Mesendoderm (in vitro differentiated cells): Measurements from ENCODE around the gene NANS.
"Not testable (repeated sequence)": the region's sequence is repeated elsewhere in the genome, so short reads cannot be mapped to it uniquely, and the experiment has no call there.

Experiments used
- DNase-seq: peaks from one replicate; pipeline ENCODE4 v3.0.0; 2013
- H2AK5ac ChIP-seq: 2 replicates; pipeline ENCODE4 v1.6.1; 2013; ENCODE audit warnings: low read length, inconsistent platforms
- H2BK120ac ChIP-seq: 2 replicates; pipeline ENCODE4 v1.6.1; 2013; ENCODE audit warnings: low read depth, mild to moderate bottlenecking, low read length, moderate library complexity, mixed read lengths
- H2BK15ac ChIP-seq: replicated peaks from 2 replicates; pipeline ENCODE4 v1.6.1; 2013; ENCODE audit warnings: low read depth, mild to moderate bottlenecking, moderate library complexity
- H2BK5ac ChIP-seq: 2 replicates; pipeline ENCODE4 v1.6.1; 2013; ENCODE audit warnings: low read length, inconsistent platforms
- H3K18ac ChIP-seq: 2 replicates; pipeline ENCODE4 v1.6.1; 2013; ENCODE audit warnings: mild to moderate bottlenecking, low read length, mixed read lengths
- H3K23ac ChIP-seq: one replicate; pipeline ENCODE4 v1.6.1; 2013; ENCODE audit warnings: low read length
- H3K27ac ChIP-seq: 2 replicates; pipeline ENCODE4 v1.5.1; 2013; ENCODE audit warnings: low read depth, mild to moderate bottlenecking, inconsistent platforms, low read length, moderate library complexity
- H3K27me3 ChIP-seq: 2 replicates; pipeline ENCODE4 v1.6.1; 2013; ENCODE audit warnings: low read length, control low read depth, mild to moderate bottlenecking, inconsistent platforms; ENCODE audit not compliant: insufficient read depth, poor library complexity
- H3K36me3 ChIP-seq: 2 replicates; pipeline ENCODE4 v1.6.1; 2013; ENCODE audit warnings: low read length, inconsistent platforms; ENCODE audit not compliant: control insufficient read depth, insufficient read depth
- H3K4ac ChIP-seq: one replicate; pipeline ENCODE4 v1.6.1; 2013; ENCODE audit warnings: low read depth, mild to moderate bottlenecking, low read length, moderate library complexity
- H3K4me1 ChIP-seq: 2 replicates; pipeline ENCODE4 v1.6.1; 2013; ENCODE audit warnings: low read depth, low read length, inconsistent platforms; ENCODE audit not compliant: control insufficient read depth
- H3K4me2 ChIP-seq: 2 replicates; pipeline ENCODE4 v1.6.1; 2013; ENCODE audit warnings: low read length
- H3K4me3 ChIP-seq: 2 replicates; pipeline ENCODE4 v1.5.1; 2013; ENCODE audit warnings: mild to moderate bottlenecking, low read length
- H3K56ac ChIP-seq: one replicate; pipeline ENCODE4 v1.6.1; 2013; ENCODE audit warnings: low read length
- H3K79me1 ChIP-seq: 2 replicates; pipeline ENCODE4 v1.6.1; 2013; ENCODE audit warnings: low read length, inconsistent platforms
- H3K79me2 ChIP-seq: 2 replicates; pipeline ENCODE4 v1.6.1; 2013; ENCODE audit warnings: mild to moderate bottlenecking, low read length; ENCODE audit not compliant: control insufficient read depth, insufficient read depth
- H3K9ac ChIP-seq: 2 replicates; pipeline ENCODE4 v1.6.1; 2013; ENCODE audit warnings: low read length, inconsistent platforms
- H4K5ac ChIP-seq: one replicate; pipeline ENCODE4 v1.6.1; 2013; ENCODE audit warnings: low read length
- H4K8ac ChIP-seq: one replicate; pipeline ENCODE4 v1.6.1; 2013; ENCODE audit warnings: low read depth, mild to moderate bottlenecking, control low read depth, low read length, moderate library complexity
- WGBS: extraction: QIAGEN DNeasy Blood & Tissue Kit; methylation state at CpG from one replicate; pipeline ENCODE4 v1.1.7; 2013; ENCODE audit warnings: low lambda C conversion rate, missing lambda C conversion rate; ENCODE audit not compliant: insufficient coverage; ENCODE audit errors: extremely low coverage; 5-methylcytosine and 5-hydroxymethylcytosine counted together

The NANS gene

DNA sequence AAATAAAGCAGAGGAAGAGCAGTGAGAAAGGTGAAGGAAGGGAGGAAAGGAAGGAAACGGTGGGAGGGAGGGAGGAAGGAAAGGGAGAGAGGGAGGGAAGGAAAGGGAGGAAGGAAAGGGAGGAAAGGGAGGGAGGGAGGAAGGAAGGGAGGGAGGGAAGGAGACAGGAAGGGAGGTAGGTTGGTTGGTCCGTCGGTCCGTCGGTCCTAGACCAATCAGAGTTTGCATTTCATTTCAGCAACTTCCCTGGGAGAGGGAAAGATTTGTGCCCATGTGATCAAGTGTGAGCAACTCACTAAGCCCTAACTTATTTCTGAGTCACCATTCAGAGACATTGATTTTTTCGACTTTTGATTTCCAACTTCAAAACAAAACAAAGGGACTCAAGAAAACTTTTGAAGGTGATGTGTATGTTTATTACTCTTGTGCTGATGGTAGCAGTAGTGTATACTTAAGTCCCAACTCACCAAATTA, 18.8 kb downstream of the NANS start:
- Histone ChIP-seq H3K79me1 (no peaks in the 10 kb centered on the region), H3K4me2 (no peak overlapping the region), H4K5ac (no peak overlapping the region), H2BK120ac (no peak overlapping the region), H3K79me2 (no peaks in the 10 kb centered on the region), H3K27me3 (no peaks in the 10 kb centered on the region), H3K36me3 (no peaks in the 10 kb centered on the region), H3K4ac (no peak overlapping the region), H3K23ac (no peak overlapping the region), H3K27ac (no peak overlapping the region), H3K9ac (no peak overlapping the region), H3K4me3 (no peak overlapping the region), H3K18ac (no peak overlapping the region), H3K4me1 (no peaks in the 10 kb centered on the region), H4K8ac (no peak overlapping the region), H2BK15ac (no peak overlapping the region), H2AK5ac (no peak overlapping the region), H2BK5ac (no peak overlapping the region), H3K56ac (peak overlapping the region; percentile 56)
- peak; percentile 49 for DNase-seq
- WGBS: 100% methylated on average over 1 of the region's 6 CpGs

DNA sequence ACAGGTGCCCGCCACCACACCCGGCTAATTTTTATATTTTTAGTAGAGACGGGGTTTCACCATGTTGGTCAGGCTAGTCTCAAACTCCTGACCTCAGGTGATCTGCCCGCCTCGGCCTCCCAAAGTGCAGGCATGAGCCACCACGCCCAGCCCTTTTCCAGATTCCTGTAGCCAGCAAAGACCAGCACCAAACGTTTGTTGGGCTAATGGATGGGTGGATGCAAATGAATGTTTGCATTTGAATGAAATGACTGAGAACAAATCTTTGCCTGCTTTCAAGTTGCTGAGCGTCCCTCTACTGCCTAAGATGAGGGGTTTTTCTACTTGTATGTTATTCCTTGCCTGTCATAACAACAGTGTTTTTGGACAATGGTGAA, 20.0 kb downstream of the NANS start:
- H3K4me1 ChIP-seq, H3K79me1 ChIP-seq, H3K27me3 ChIP-seq, H3K27ac ChIP-seq, H3K4me2 ChIP-seq, H2BK15ac ChIP-seq, H4K5ac ChIP-seq, H2BK5ac ChIP-seq, H3K79me2 ChIP-seq, H3K18ac ChIP-seq, H3K23ac ChIP-seq, H4K8ac ChIP-seq, H3K36me3 ChIP-seq, H3K4me3 ChIP-seq, H2AK5ac ChIP-seq, H3K56ac ChIP-seq, H3K9ac ChIP-seq, DNase-seq, H2BK120ac ChIP-seq, H3K4ac ChIP-seq: not testable (repeated sequence)
- no CpG with 5 or more reads among the region's 8 CpGs for WGBS

DNA sequence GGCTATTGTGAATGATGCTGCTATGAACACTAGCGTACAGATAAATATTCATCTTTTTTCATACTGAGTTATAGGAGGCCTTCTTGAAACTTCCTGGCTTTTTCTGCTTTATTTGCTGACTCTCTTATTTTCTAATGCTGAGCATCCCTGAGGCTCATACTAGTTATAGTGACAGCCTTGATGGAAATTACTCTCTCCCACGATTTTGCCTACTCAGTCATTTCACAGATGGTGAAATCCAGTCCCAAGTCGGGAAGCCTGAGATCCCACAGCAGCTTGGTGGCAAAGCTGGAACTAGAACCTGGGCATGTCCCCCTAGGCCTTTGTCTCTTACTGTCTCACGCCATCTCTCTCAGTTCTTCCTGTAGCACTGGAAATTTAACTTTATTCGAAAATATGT, 22.4 kb downstream of the NANS start:
- Histone ChIP-seq H3K4me2 (no peak overlapping the region), H3K36me3 (peaks cover 8% of the 10 kb centered on the region), H2AK5ac (no peak overlapping the region), H3K79me1 (no peaks in the 10 kb centered on the region), H3K18ac (no peak overlapping the region), H4K8ac (no peak overlapping the region), H3K4me1 (no peaks in the 10 kb centered on the region), H4K5ac (no peak overlapping the region), H3K9ac (no peak overlapping the region), H2BK15ac (no peak overlapping the region), H3K4ac (no peak overlapping the region), H3K27ac (no peak overlapping the region), H3K23ac (no peak overlapping the region), H3K79me2 (no peaks in the 10 kb centered on the region), H3K27me3 (no peaks in the 10 kb centered on the region), H3K4me3 (no peak overlapping the region), H2BK5ac (no peak overlapping the region), H2BK120ac (no peak overlapping the region), H3K56ac (no peak overlapping the region)
- no peak for DNase-seq
- WGBS: no CpG with 5 or more reads among the region's 5 CpGs

DNA sequence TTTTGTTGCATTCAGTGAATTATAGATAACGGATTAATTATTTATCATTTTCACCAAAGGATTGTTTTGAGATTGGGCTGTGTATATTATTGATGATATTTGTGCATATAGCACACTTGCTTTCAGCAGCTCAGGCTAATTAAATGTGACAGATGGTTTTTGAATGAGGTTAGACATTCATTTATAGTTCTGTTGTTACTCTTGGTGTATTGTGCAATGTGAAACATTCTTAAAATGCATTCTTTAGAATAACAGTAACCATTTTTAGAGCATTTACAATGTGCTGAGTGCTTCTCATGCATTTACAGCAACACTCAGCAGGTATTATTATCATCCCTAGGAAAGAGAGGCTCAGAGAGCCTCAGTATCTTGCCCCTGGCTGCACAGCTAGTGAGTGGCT, 23.8 kb downstream of the NANS start:
- Histone ChIP-seq H3K36me3 (peaks cover 8% of the 10 kb centered on the region), H3K18ac (no peak overlapping the region), H3K4me1 (no peaks in the 10 kb centered on the region), H3K79me1 (no peaks in the 10 kb centered on the region), H2BK5ac (no peak overlapping the region), H3K27ac (no peak overlapping the region), H3K79me2 (no peaks in the 10 kb centered on the region), H4K8ac (no peak overlapping the region), H2BK120ac (no peak overlapping the region), H3K23ac (no peak overlapping the region), H2BK15ac (no peak overlapping the region), H3K56ac (no peak overlapping the region), H3K27me3 (no peaks in the 10 kb centered on the region), H3K4me2 (no peak overlapping the region), H2AK5ac (no peak overlapping the region), H3K4ac (no peak overlapping the region), H3K4me3 (no peak overlapping the region), H4K5ac (no peak overlapping the region), H3K9ac (no peak overlapping the region)
- 100% methylated on average over 1 of the region's 1 CpG for WGBS
- no peak for DNase-seq

DNA sequence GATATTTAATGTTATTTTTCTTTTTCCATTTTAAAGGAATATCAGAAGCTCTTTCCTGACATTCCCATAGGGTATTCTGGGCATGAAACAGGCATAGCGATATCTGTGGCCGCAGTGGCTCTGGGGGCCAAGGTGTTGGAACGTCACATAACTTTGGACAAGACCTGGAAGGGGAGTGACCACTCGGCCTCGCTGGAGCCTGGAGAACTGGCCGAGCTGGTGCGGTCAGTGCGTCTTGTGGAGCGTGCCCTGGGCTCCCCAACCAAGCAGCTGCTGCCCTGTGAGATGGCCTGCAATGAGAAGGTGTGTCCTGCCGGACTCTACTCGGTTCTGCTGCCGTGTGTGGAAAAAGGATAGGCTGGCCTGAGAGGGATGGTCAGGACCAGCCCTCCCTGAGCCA, 24.2 kb downstream of the NANS start:
- Histone ChIP-seq H3K4ac (no peak overlapping the region), H3K36me3 (peaks cover 8% of the 10 kb centered on the region), H3K18ac (no peak overlapping the region), H2BK5ac (no peak overlapping the region), H4K8ac (no peak overlapping the region), H3K4me3 (no peak overlapping the region), H3K79me1 (no peaks in the 10 kb centered on the region), H3K27ac (no peak overlapping the region), H3K4me1 (no peaks in the 10 kb centered on the region), H3K4me2 (no peak overlapping the region), H3K9ac (no peak overlapping the region), H2BK15ac (no peak overlapping the region), H2AK5ac (no peak overlapping the region), H3K56ac (no peak overlapping the region), H3K79me2 (no peaks in the 10 kb centered on the region), H3K27me3 (no peaks in the 10 kb centered on the region), H2BK120ac (no peak overlapping the region), H4K5ac (no peak overlapping the region), H3K23ac (no peak overlapping the region)
- no peak for DNase-seq
- no CpG with 5 or more reads among the region's 12 CpGs for WGBS

DNA sequence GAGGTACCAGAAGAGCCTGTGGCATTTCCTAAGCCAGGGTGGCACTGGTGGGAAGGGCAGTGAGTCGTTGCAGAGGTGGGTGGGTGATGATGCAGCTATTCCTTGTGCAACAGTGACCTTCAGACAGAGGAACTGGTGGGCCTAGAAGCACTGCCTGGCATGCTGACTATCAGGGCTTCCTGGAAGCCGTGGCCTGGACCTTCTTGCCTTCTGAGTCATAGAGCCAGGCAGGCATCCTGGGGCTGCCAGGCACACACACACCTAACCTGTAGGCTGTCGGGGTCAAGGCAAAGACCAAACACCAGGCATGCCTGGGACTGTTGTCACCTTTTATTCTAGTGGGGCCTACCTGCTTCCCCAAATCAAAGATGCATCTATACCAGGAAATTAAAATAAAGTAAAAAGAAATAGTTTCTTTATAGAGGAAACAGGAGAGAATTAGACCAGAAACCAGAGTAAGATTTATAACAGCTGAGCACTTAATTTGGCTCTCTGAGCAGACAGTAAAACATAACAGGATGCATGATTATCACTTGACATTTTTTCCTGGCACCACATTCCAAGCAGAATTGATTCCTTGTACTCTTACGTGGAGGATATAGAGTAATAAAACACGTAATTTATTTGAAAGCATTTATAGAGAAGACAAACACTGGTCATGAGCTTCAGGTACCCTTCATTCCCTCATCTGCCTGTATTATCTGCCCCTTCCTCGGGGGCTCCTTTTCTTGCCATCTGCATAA, 25.1 kb downstream of the NANS start:
- Histone ChIP-seq H3K4me1 (no peaks in the 10 kb centered on the region), H3K27ac (no peak overlapping the region), H4K5ac (no peak overlapping the region), H3K23ac (no peak overlapping the region), H3K4me2 (no peak overlapping the region), H3K9ac (no peak overlapping the region), H3K27me3 (no peaks in the 10 kb centered on the region), H3K18ac (no peak overlapping the region), H3K36me3 (peaks cover 8% of the 10 kb centered on the region), H2BK5ac (no peak overlapping the region), H2BK120ac (no peak overlapping the region), H3K79me2 (no peaks in the 10 kb centered on the region), H3K4ac (no peak overlapping the region), H3K56ac (no peak overlapping the region), H2BK15ac (no peak overlapping the region), H3K4me3 (no peak overlapping the region), H3K79me1 (no peaks in the 10 kb centered on the region), H4K8ac (no peak overlapping the region), H2AK5ac (no peak overlapping the region)
- no CpG with 5 or more reads among the region's 6 CpGs for WGBS
- DNase-seq: no peak
